Lower lobe of right lung (tissue), 2 donors: ENCODE measurements around the gene OR2T2. TPM values are rescaled to one million over a fixed set of nuclear protein-coding genes. Genes with fewer than 3 reads are reported as not detected.
"Not testable (repeated sequence)": the region's sequence is repeated elsewhere in the genome, so short reads cannot be mapped to it uniquely, and the experiment has no call there.

ENCODE experiments used
- ATAC-seq, 2 donors: fragments of 200-7000 bp; cut with Tn5 transposase; one replicate each; pipeline ENCODE4 v1.9.1; 2020 to 2022; ENCODE audit warnings: mild to moderate bottlenecking in 2 of 2, moderate library complexity in 2 of 2
- DNase-seq: peaks from one replicate; pipeline ENCODE4 v3.0.0-alpha.2; 2020
- H3K27ac ChIP-seq: fragments of 200-600 bp; one replicate; pipeline ENCODE4 v1.8.0; 2022
- H3K27me3 ChIP-seq: fragments of 200-600 bp; one replicate; pipeline ENCODE4 v1.8.0; 2022; ENCODE audit warnings: low read depth
- H3K36me3 ChIP-seq: fragments of 200-600 bp; one replicate; pipeline ENCODE4 v1.8.0; 2022; ENCODE audit warnings: mild to moderate bottlenecking
- H3K4me1 ChIP-seq: fragments of 200-600 bp; one replicate; pipeline ENCODE4 v1.8.0; 2022
- H3K4me3 ChIP-seq: fragments of 200-600 bp; one replicate; pipeline ENCODE4 v1.8.0; 2022; ENCODE audit warnings: mild to moderate bottlenecking
- H3K9me3 ChIP-seq: fragments of 200-600 bp; one replicate; pipeline ENCODE4 v1.8.0; 2022
- CTCF ChIP-seq: fragments of 200-600 bp; IDR thresholded peaks from one replicate; pipeline ENCODE4 v1.8.0; 2022; ENCODE audit warnings: antibody characterized with exemption, mild to moderate bottlenecking
- intact Hi-C: fragments of 100-400 bp; cut with DNase I; formaldehyde crosslinking; loops from one replicate; pipeline ENCODE4 v1.11.0; 2022
- total RNA-seq: library from RNA; stranded (reverse); fragmentation: NEBNext Ultra II Directional; extraction: Animal tissue kit (Norgen Biotek cat#: 25700); gene quantifications from one replicate; pipeline ENCODE4 v1.2.1, GENCODE V29; 2021
- donor health status: DM: no; HTN: yes; CAD: no; lungs with severe emphysema.

Gene OR2T2
- total RNA-seq, 1 donor from 2014 or later, result not detected

DNA sequence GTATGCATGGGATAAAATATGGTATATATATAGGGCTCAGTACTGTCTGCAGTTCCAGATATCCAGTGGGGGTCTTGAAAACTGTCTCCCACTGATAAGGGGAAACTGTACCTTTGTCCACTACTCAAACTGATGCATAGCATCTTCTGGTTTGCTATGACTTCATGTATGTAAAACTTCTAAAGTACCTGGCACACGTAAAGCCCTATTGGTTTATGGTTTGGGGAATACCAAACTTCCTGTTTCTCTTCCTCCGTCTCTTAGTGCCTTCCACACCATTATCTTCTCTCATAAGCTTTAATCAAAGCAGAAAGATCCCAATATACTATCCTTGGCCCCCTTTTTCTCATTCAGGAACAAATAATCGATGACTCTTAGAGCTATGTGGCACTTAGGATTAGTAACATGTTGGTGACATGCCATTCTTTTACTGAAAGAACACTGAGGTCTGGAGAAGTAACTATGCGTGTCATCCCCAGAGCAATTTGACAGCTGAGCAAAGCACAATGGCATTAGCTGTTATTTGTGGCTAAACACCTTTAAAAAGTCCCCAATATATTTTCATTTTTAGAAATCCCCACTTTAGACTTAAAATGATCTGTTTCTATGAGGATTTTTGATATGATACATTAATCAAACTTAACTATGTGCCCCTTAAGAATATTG lies 3.1 kb downstream of the OR2T2 start:
- H3K4me3 ChIP-seq, H3K9me3 ChIP-seq, H3K27me3 ChIP-seq, H3K27ac ChIP-seq, DNase-seq, intact Hi-C loops, H3K4me1 ChIP-seq, ATAC-seq, H3K36me3 ChIP-seq: not testable (repeated sequence)

DNA sequence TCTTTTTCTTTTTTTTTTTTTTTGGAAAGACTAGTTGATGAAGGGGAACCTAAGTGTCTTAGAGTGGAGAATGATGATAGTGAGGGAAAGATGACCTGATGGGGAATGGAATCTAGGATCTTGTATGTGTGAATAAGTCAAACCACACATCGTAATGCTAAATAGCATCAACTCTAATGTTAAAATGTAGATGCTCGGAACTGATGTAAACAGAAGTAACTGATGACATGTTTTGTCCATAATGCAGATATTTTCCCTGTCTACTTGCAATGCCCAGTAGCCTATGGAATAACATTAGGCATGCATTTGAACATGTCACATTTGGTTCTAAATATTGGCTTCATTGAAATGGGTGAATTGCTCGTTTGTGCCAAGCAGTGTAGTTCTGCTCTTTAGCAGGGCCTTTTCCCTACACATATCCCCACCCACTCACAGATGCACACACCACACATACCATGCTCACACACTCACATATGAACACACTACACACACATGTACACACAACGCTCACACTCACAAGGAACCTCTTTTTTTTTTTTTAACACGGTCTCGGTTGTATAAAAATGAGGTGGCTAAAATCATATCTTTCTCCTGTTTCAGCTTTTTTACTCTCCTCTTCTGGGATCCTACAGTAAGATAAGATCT lies 4.5 kb downstream of the OR2T2 start:
- H3K27me3 ChIP-seq, DNase-seq, H3K4me1 ChIP-seq, H3K27ac ChIP-seq, intact Hi-C loops, H3K4me3 ChIP-seq, H3K9me3 ChIP-seq, ATAC-seq, H3K36me3 ChIP-seq: not testable (repeated sequence)

DNA sequence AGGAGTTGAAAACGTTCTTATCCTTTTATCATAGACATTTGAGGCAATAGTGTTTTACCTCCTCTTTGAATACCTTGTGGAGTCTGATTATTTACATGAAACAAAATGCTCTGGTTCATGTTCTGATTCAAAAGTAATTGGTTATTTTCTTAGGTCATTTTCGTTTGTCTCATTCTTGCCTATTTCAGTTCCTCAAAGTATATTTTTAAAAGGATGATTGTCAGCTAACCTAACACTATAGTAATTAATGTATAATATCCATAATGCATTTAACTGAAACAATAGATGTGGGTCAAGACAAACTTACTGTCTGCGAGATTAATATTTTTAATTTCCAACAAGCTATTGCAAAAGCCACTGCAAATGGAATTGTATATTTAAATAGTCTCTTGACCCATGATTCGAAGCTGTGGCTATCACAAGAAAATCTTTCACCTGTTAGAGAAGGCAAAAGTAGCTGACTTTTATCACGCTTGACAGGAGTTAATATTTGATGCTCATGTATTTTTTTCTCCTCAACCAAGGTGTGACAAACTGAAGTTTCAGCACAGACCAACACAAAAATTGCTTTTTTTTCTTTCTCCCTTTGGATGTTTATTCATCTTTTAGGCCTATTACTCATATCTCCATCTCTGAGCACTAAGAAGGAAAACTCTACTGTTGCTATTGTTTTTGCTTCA lies 5.2 kb downstream of the OR2T2 start:
- H3K4me3 ChIP-seq, ATAC-seq, DNase-seq, H3K9me3 ChIP-seq, H3K36me3 ChIP-seq, H3K4me1 ChIP-seq, H3K27me3 ChIP-seq, intact Hi-C loops, H3K27ac ChIP-seq: not testable (repeated sequence)

DNA sequence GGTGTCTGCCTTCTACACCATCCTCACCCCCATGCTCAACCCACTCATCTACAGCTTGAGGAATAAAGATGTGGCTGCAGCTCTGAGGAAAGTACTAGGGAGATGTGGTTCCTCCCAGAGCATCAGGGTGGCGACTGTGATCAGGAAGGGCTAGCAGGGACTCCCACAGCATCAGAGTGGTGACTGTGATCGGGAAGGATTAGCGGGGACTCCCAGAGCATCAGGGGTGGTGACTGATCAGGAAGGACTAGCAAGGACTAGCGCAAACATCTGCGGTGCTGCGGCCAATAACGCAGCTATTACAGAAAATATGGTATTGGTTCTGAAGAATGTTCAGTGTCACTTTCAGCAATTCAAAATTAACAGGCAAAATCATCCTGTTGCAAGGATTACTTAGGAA lies 8.2 kb downstream of the OR2T2 start:
- intact Hi-C loops, H3K9me3 ChIP-seq, H3K36me3 ChIP-seq, H3K4me3 ChIP-seq, H3K27ac ChIP-seq, H3K27me3 ChIP-seq, DNase-seq, H3K4me1 ChIP-seq: not testable (repeated sequence)
- ATAC-seq, result peak in 1 of 2 donors; percentile 9

GRCh38 chr1:248455045-248455444 lies 9.6 kb downstream of the OR2T2 start:
- not testable (repeated sequence) for ATAC-seq, DNase-seq

DNA sequence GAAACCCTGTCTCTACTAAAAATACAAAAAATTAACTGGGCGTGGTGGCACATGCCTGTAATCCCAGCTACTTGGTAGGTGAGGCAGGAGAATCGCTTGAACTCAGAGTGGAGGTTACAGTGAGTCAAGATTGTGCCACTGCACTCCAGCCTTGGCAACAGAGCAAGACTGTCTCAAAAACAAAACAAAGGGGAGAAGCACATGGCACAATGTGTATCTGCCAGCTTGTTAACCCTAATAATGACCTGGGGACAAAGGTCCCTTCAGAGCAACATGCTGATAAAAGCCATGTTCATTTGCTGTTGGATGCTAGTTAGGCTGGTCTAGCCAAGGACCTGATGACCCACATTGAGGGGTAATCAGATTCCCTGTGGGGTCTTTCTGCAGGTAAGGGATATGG lies 11.2 kb downstream of the OR2T2 start:
- H3K4me3 ChIP-seq, intact Hi-C loops, DNase-seq, H3K27me3 ChIP-seq, H3K9me3 ChIP-seq, H3K27ac ChIP-seq, ATAC-seq, H3K4me1 ChIP-seq, H3K36me3 ChIP-seq: not testable (repeated sequence)

More at GRCh38 chr1:248455045-248455444, 9.6 kb downstream of the OR2T2 start:
- H3K4me1 ChIP-seq, H3K36me3 ChIP-seq, H3K4me3 ChIP-seq, H3K27me3 ChIP-seq, H3K27ac ChIP-seq, intact Hi-C loops, H3K9me3 ChIP-seq: not testable (repeated sequence)

- H3K36me3 ChIP-seq, H3K4me1 ChIP-seq, DNase-seq, H3K27ac ChIP-seq, H3K4me3 ChIP-seq, ATAC-seq, H3K9me3 ChIP-seq, H3K27me3 ChIP-seq, intact Hi-C loops: not testable (repeated sequence)
These were observed 13.7 kb downstream of the OR2T2 start for GRCh38 chr1:248459117-248459516.

DNA sequence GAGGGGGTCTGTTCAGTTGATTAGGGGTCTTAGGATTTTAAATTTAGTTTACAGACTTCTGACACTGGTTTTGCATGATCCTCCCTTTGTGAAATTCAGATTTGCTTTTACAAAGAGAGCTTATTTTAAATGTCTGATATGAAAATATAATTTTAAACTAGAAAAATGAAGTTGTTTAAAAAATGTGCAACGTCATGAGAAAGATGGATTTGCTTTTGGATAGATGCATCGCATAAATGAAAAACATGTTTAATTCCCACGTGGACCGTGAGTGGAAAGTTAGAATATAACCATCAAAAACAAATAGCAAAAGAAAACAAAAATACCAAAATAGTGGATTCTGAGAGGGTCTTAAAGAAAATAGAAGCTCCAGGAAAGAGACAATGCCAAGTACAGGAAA lies 25.7 kb downstream of the OR2T2 start:
- no peak overlapping the region for H3K4me3 ChIP-seq
- no peaks in the 10 kb centered on the region for H3K4me1 ChIP-seq
- intact Hi-C loops, result no loop called here
- ATAC-seq (no peak), DNase-seq (no peak)
- H3K27me3 ChIP-seq, result no peaks in the 10 kb centered on the region
- TF ChIP-seq CTCF, result no peak
- H3K27ac ChIP-seq, result no peak overlapping the region
- no peaks in the 10 kb centered on the region for H3K36me3 ChIP-seq
- no peaks in the 10 kb centered on the region for H3K9me3 ChIP-seq

DNA sequence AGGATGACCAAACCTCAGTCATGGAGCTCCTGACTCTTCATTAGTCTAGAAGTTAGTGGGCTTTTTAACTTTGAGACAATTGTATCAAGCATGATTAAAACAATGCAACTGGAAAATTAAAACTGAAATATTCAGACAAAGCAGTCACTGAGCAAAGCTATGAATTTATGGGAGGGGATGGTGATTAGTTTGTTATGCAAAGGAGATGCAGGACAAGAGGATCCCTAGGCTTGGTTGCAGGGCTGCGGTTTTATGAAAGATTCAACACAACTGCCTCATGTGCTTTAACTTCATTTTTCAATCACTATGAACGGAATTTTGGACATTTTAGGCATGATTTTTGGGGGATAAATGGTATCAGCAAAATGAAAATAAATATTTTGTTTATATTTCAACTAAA lies 26.7 kb downstream of the OR2T2 start:
- ATAC-seq, H3K4me1 ChIP-seq, DNase-seq, H3K27me3 ChIP-seq, H3K4me3 ChIP-seq, H3K9me3 ChIP-seq, H3K36me3 ChIP-seq, H3K27ac ChIP-seq, intact Hi-C loops: not testable (repeated sequence)

GRCh38 chr1:248473051-248473450 lies 27.6 kb downstream of the OR2T2 start, which contains the start of gene OR2T3:
TSS of gene OR2T3 (plus strand) at chr1:248473351. CDS start at chr1:248473351, 0 bp downstream.
- H3K36me3 ChIP-seq, H3K27ac ChIP-seq, H3K9me3 ChIP-seq, intact Hi-C loops, H3K4me1 ChIP-seq, H3K4me3 ChIP-seq, ATAC-seq, DNase-seq, H3K27me3 ChIP-seq: not testable (repeated sequence)

DNA sequence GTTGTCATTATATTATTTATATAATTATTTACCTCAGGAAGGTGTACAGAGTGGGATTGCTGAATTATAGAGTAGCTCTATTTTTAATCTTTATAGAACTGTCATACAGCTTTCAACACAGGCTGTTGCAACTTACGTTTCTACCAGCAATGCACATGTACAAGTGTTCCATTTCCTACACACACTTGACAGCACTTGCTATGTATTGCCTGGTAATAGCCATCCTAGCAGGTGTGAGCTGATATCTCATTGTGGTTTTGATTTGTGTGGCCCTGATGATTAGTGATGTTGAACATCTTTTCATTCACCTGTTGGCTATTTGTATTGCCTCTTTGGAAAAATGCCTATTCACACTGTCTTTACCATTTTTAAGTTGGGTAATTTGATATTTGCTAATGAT lies 30.2 kb downstream of the OR2T2 start:
- H3K36me3 ChIP-seq, ATAC-seq, intact Hi-C loops, H3K4me1 ChIP-seq, DNase-seq, H3K27me3 ChIP-seq, H3K4me3 ChIP-seq, H3K27ac ChIP-seq, H3K9me3 ChIP-seq: not testable (repeated sequence)

DNA sequence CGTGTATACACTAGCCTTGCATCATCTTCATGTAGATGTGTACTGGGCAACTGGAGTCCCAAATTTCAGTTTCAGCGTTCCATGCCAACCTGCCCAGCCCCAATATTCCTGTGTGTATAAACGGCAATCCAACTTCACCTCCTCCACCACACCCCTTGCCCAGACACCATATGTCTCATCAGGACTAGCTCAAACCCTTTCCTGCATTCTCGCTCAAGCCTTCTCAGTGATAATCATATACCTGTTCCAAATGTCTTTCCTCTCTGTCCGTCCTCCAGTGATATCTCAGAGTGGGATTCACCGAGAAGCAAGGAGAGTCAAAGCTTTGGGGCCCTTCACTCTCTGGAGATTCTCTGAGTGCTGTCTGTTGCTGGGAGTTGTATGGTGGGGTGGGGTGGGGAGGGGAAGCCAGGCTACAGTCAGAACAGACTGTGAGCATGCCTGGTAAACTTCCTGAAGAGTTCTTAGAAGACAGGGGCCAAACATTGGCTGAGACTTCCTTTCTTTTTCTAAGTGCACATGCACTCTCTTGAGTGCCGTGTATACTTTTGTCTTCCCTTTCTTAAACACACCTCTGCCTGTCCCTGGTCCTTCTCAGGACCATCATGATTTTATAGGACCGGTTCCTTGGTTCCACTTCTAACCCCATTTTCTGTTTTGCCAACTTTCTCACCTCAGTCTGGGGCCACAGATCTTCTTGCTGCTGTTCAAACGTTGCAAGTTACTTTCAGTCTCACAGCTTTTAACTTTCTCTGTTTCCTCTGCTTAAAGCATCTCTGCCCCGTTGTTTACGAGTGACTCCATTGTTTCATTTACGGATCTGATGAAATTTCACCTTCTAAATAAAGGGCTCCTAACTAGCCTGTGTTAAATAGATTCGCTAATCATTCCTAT lies 36.5 kb downstream of the OR2T2 start:
- H3K4me1 ChIP-seq, H3K27ac ChIP-seq, H3K36me3 ChIP-seq, DNase-seq, H3K4me3 ChIP-seq, ATAC-seq, intact Hi-C loops, H3K27me3 ChIP-seq, H3K9me3 ChIP-seq: not testable (repeated sequence)
